ENCODE data around the gene HRH2. TPM values are rescaled to one million over a fixed set of nuclear protein-coding genes. Genes with fewer than 3 reads are reported as not detected.
"Not testable (repeated sequence)": the region's sequence is repeated elsewhere in the genome, so short reads cannot be mapped to it uniquely, and the experiment has no call there.

HRH2 gene
- total RNA-seq, 2 experiments from 2014 or later = 21.7 to 25.5 TPM

- Mint-ChIP-seq H3K36me3 (ENCODE audit: low read depth) (peaks cover 9% of the 10 kb centered on the region), H3K9me3 (peaks cover 11% of the 10 kb centered on the region), H3K4me1 (peaks cover 4% of the 10 kb centered on the region), H3K27me3 (no peaks in the 10 kb centered on the region), H3K4me3 (no peak overlapping the region), H3K27ac (no peak overlapping the region)
- no peak for DNase-seq
- POLR2A ChIA-PET = no interaction called here
- CTCF ChIA-PET = interaction anchor here (1.7 kb wide), 1 partner anchor 181 kb away, joined by 6 read pairs; no protein-coding TSS in a partner anchor
These were observed 56.7 kb downstream of the HRH2 start for GRCh38 chr5:175714479-175715085.

- ChIA-PET POLR2A (no interaction called here), CTCF (interaction anchor here (1.0 to 1.4 kb wide), 2 partner anchors 15 to 182 kb away, joined by 3 to 10 read pairs; no protein-coding TSS in a partner anchor)
- peaks cover 11% of the 10 kb centered on the region for H3K9me3 Mint-ChIP-seq
- H3K27ac Mint-ChIP-seq = no peak overlapping the region
- H3K4me1 Mint-ChIP-seq = peaks cover 4% of the 10 kb centered on the region
- DNase-seq = no peak
- H3K4me3 Mint-ChIP-seq = no peak overlapping the region
- H3K27me3 Mint-ChIP-seq = no peaks in the 10 kb centered on the region
- H3K36me3 Mint-ChIP-seq (ENCODE audit: low read depth) = peaks cover 6% of the 10 kb centered on the region
These were observed 58.0 kb downstream of the HRH2 start for GRCh38 chr5:175715627-175716522.

GRCh38 chr5:175717837-175718236, 60.0 kb downstream of the HRH2 start:
- Mint-ChIP-seq H3K4me3 (no peak overlapping the region), H3K27me3 (no peaks in the 10 kb centered on the region), H3K9me3 (peaks cover 11% of the 10 kb centered on the region), H3K36me3 (ENCODE audit: low read depth) (peaks cover 6% of the 10 kb centered on the region), H3K4me1 (peaks cover 4% of the 10 kb centered on the region), H3K27ac (no peak overlapping the region)
- no peak for DNase-seq
- ChIA-PET CTCF (interaction anchor here (1.1 to 3.0 kb wide), 9 partner anchors 13 to 195 kb away, joined by 4 to 56 read pairs (median 6); no protein-coding TSS in a partner anchor), POLR2A (no interaction called here)

GRCh38 chr5:175718401-175719108, 60.7 kb downstream of the HRH2 start:
- peaks cover 4% of the 10 kb centered on the region for H3K36me3 Mint-ChIP-seq (ENCODE audit: low read depth)
- ChIA-PET POLR2A (no interaction called here), CTCF (interaction anchor here (0.6 to 3.0 kb wide), 23 partner anchors 9 to 697 kb away, joined by 3 to 56 read pairs (median 5); no protein-coding TSS in a partner anchor)
- peaks cover 11% of the 10 kb centered on the region for H3K9me3 Mint-ChIP-seq
- no peak overlapping the region for H3K27ac Mint-ChIP-seq
- peaks cover 4% of the 10 kb centered on the region for H3K4me1 Mint-ChIP-seq
- H3K27me3 Mint-ChIP-seq = no peaks in the 10 kb centered on the region
- peak; percentile 68 for DNase-seq
- H3K4me3 Mint-ChIP-seq = no peak overlapping the region

GRCh38 chr5:175719109-175719432, 61.2 kb downstream of the HRH2 start:
- H3K36me3 Mint-ChIP-seq (ENCODE audit: low read depth); POLR2A ChIA-PET; H3K27ac Mint-ChIP-seq; DNase-seq; H3K4me1 Mint-ChIP-seq; H3K27me3 Mint-ChIP-seq; H3K4me3 Mint-ChIP-seq: not testable (repeated sequence)
- peaks cover 11% of the 10 kb centered on the region for H3K9me3 Mint-ChIP-seq
- CTCF ChIA-PET = interaction anchor here (0.6 to 3.0 kb wide), 24 partner anchors 9 to 697 kb away, joined by 3 to 56 read pairs (median 4); no protein-coding TSS in a partner anchor

- Mint-ChIP-seq H3K36me3 (ENCODE audit: low read depth) (no peaks in the 10 kb centered on the region), H3K4me1 (peaks cover under 1% of the 10 kb centered on the region), H3K27ac (no peak overlapping the region), H3K27me3 (peaks cover under 1% of the 10 kb centered on the region), H3K9me3 (peaks cover 2% of the 10 kb centered on the region), H3K4me3 (no peak overlapping the region)
- POLR2A ChIA-PET = no interaction called here
- CTCF ChIA-PET = interaction anchor here (0.6 to 1.1 kb wide), 3 partner anchors 156 to 758 kb away, joined by 3 read pairs; no protein-coding TSS in a partner anchor
- DNase-seq = no peak
These were observed 66.7 kb downstream of the HRH2 start for GRCh38 chr5:175724314-175725275.

- CTCF ChIA-PET = interaction anchor here (1.7 to 5.3 kb wide), 2 partner anchors 9 to 194 kb away, joined by 6 to 41 read pairs; no protein-coding TSS in a partner anchor
- POLR2A ChIA-PET = no interaction called here
- H3K36me3 Mint-ChIP-seq (ENCODE audit: low read depth) = no peaks in the 10 kb centered on the region
These were observed 70.4 kb downstream of the HRH2 start for GRCh38 chr5:175728316-175728715.

GRCh38 chr5:175728885-175729828, 71.3 kb downstream of the HRH2 start:
- ChIA-PET CTCF (interaction anchor here (0.6 to 5.3 kb wide), 17 partner anchors 10 to 931 kb away, joined by 3 to 41 read pairs (median 4); partner anchors contain the start of gene FAF2), POLR2A (no interaction called here)
- H3K4me3 Mint-ChIP-seq = no peak overlapping the region
- no peak overlapping the region for H3K27ac Mint-ChIP-seq
- H3K27me3 Mint-ChIP-seq = peaks cover 12% of the 10 kb centered on the region
- H3K9me3 Mint-ChIP-seq = peaks cover 2% of the 10 kb centered on the region
- no peak for DNase-seq
- H3K36me3 Mint-ChIP-seq (ENCODE audit: low read depth) = no peaks in the 10 kb centered on the region
- H3K4me1 Mint-ChIP-seq = peaks cover 6% of the 10 kb centered on the region

More at GRCh38 chr5:175728316-175728715, 70.4 kb downstream of the HRH2 start:
- Mint-ChIP-seq H3K4me3 (no peak overlapping the region), H3K27ac (no peak overlapping the region), H3K4me1 (peaks cover 6% of the 10 kb centered on the region), H3K27me3 (peaks cover 12% of the 10 kb centered on the region), H3K9me3 (peaks cover 2% of the 10 kb centered on the region)
- DNase-seq = no peak

- peak; percentile 93 for DNase-seq
- Mint-ChIP-seq H3K27me3 (peaks cover 12% of the 10 kb centered on the region), H3K4me3 (no peak overlapping the region), H3K27ac (no peak overlapping the region), H3K4me1 (peaks cover 6% of the 10 kb centered on the region), H3K9me3 (peaks cover 2% of the 10 kb centered on the region), H3K36me3 (ENCODE audit: low read depth) (no peaks in the 10 kb centered on the region)
- POLR2A ChIA-PET = no interaction called here
- CTCF ChIA-PET = interaction anchor here (0.5 to 5.3 kb wide), 20 partner anchors 11 to 1550 kb away, joined by 3 to 41 read pairs (median 4); partner anchors contain the start of gene FAF2
These were observed 72.0 kb downstream of the HRH2 start for GRCh38 chr5:175729829-175730277.

- no peaks in the 10 kb centered on the region for H3K36me3 Mint-ChIP-seq (ENCODE audit: low read depth)
- DNase-seq = no peak
- no peak overlapping the region for H3K27ac Mint-ChIP-seq
- H3K27me3 Mint-ChIP-seq = peaks cover 12% of the 10 kb centered on the region
- H3K4me1 Mint-ChIP-seq = peaks cover 6% of the 10 kb centered on the region
- ChIA-PET POLR2A (no interaction called here), CTCF (interaction anchor here (0.7 to 2.6 kb wide), 5 partner anchors 11 to 195 kb away, joined by 3 to 19 read pairs (median 4); no protein-coding TSS in a partner anchor)
- peaks cover 2% of the 10 kb centered on the region for H3K9me3 Mint-ChIP-seq
- no peak overlapping the region for H3K4me3 Mint-ChIP-seq
These were observed 73.3 kb downstream of the HRH2 start for GRCh38 chr5:175731172-175731571.
